ENCODE data around the gene ZNF716.

GRCh38 chr7:57424515-57425238, 25.3 kb upstream of the ZNF716 start:
- TF ChIP-seq POLR2A (IDR thresholded peaks at IDR 0.05) (no peak), CTCF (IDR thresholded peaks at IDR 0.05) (no peak)

All from gastroesophageal sphincter (tissue), 3 donors.